HG03196 (cell line): ENCODE results near the gene GPR148.

Experiments
- ATAC-seq: cut with Tn5 transposase; IDR thresholded peaks from one replicate; pipeline ENCODE4 v1.9.1; 2021; ENCODE audit not compliant: unreplicated experiment

Gene GPR148

GRCh38 chr2:130749078-130749477, 20.2 kb downstream of the GPR148 start:
- no peak for ATAC-seq

- no peak for ATAC-seq
These were observed 20.8 kb downstream of the GPR148 start for GRCh38 chr2:130749641-130750040.

GRCh38 chr2:130754811-130755210, 25.9 kb downstream of the GPR148 start:
- ATAC-seq = no peak

- ATAC-seq = no peak
These were observed 26.6 kb downstream of the GPR148 start, which contains the start of gene AMER3 for GRCh38 chr2:130755256-130756052. Gene AMER3, plus strand, starts transcription at chr2:130755540. Its CDS starts 6,533 bp downstream, at chr2:130762073.

- ATAC-seq = no peak
These were observed 27.4 kb downstream of the GPR148 start for GRCh38 chr2:130756053-130756873.

- ATAC-seq = no peak
These were observed 28.2 kb downstream of the GPR148 start for GRCh38 chr2:130756874-130757668.

GRCh38 chr2:130759906-130760753, 31.3 kb downstream of the GPR148 start:
- ATAC-seq = no peak

- no peak for ATAC-seq
These were observed 32.2 kb downstream of the GPR148 start for GRCh38 chr2:130760754-130761751.

- no peak for ATAC-seq
These were observed 33.4 kb downstream of the GPR148 start for GRCh38 chr2:130762031-130762909.

GRCh38 chr2:130762910-130763385, 34.1 kb downstream of the GPR148 start:
- no peak for ATAC-seq

GRCh38 chr2:130763405-130763804, 34.5 kb downstream of the GPR148 start:
- ATAC-seq = no peak

GRCh38 chr2:130764035-130764820, 35.4 kb downstream of the GPR148 start:
- no peak for ATAC-seq

GRCh38 chr2:130764821-130765115, 35.9 kb downstream of the GPR148 start:
- no peak for ATAC-seq

- ATAC-seq = no peak
These were observed 36.6 kb downstream of the GPR148 start for GRCh38 chr2:130765464-130765863.

- no peak for ATAC-seq
These were observed 37.2 kb downstream of the GPR148 start for GRCh38 chr2:130766037-130766436.

- no peak for ATAC-seq
These were observed 38.0 kb downstream of the GPR148 start for GRCh38 chr2:130766711-130767407.

GRCh38 chr2:130767408-130767775, 38.5 kb downstream of the GPR148 start:
- ATAC-seq = no peak
